Activated T-cell treated with anti-CD3 and anti-CD28 coated beads, Interleukin-2, amount 50 U/mL, for 24 hours (primary cell): Measurements from ENCODE around the gene SRRM5.
"Not testable (repeated sequence)": the region's sequence is repeated elsewhere in the genome, so short reads cannot be mapped to it uniquely, and the experiment has no call there.

Experiments
- DNase-seq: peaks from one replicate; pipeline ENCODE4 v3.0.0-alpha.2; 2020
- H3K27ac Mint-ChIP-seq: 2 replicates; pipeline ENCODE4 v1.8.0; 2020; ENCODE audit warnings: mild to moderate bottlenecking, mixed read lengths
- H3K27me3 Mint-ChIP-seq: 2 replicates; pipeline ENCODE4 v1.8.0; 2020; ENCODE audit warnings: mixed read lengths
- H3K36me3 Mint-ChIP-seq: 2 replicates; pipeline ENCODE4 v1.8.0; 2020; ENCODE audit warnings: low read depth, mixed read lengths
- H3K4me1 Mint-ChIP-seq: 2 replicates; pipeline ENCODE4 v1.8.0; 2020; ENCODE audit warnings: low read depth, mixed read lengths
- H3K4me3 Mint-ChIP-seq: 2 replicates; pipeline ENCODE4 v1.8.0; 2020; ENCODE audit warnings: mild to moderate bottlenecking, moderate library complexity, mixed read lengths
- H3K9me3 Mint-ChIP-seq: 2 replicates; pipeline ENCODE4 v1.8.0; 2020; ENCODE audit warnings: mixed read lengths

SRRM5 gene

DNA sequence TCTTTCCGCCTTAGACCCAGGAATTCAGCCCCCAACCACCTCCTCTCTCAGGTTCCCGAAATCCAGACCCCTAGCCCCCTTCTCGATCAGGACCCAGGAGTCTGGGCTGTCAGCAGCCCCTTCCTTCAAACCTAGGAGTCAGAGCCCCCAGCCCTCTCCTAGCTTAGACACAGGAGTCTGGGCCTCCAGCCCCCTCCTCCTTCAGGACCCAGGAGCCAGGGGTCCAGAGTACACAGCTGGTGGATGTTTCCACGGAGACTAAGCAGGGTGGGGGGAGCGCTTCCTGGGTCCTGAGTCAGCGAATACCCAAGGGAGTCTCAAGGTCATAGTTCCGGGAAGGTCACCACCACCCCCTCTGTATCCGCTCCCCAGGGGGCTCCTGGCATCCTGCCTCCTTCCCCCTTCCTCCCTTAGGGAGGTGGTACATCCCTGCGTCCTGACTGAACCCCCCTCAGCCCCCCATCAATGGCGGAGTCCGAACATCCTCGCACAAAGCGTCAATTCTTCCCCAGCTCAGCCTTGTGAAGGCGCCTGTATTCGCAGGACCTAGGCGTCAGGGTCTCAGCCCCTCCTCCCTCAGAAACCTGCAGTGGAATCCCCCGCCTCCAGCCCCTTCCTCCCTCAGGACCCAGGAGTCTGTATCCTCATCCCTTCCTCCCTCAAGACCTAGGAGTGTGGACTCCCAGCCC lies 23.1 kb downstream of the SRRM5 start:
- Mint-ChIP-seq H3K4me3 (no peak overlapping the region), H3K27me3 (peaks cover 36% of the 10 kb centered on the region)

DNA sequence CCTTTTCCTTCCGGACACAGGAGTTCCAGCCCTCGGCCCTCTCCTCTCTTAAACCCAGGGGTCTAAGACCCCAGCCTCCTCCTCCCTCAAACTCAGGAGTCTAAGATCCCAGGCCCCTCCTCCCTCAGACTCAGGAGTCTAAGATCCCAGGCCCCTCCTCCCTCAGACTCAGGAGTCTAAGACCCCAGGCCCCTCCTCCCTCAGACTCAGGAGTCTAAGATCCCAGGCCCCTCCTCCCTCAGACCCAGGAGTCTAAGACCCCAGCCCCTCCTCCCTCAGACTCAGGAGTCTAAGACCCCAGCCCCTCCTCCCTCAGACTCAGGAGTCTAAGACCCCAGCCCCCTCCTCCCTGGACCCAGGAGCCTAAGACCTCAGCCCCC lies 23.7 kb downstream of the SRRM5 start:
- H3K4me1 Mint-ChIP-seq, result peaks cover 14% of the 10 kb centered on the region
- not testable (repeated sequence) for H3K9me3 Mint-ChIP-seq, H3K4me3 Mint-ChIP-seq, DNase-seq, H3K27ac Mint-ChIP-seq, H3K36me3 Mint-ChIP-seq
- H3K27me3 Mint-ChIP-seq, result peaks cover 41% of the 10 kb centered on the region

More for the DNA sequence above, 23.1 kb downstream of the SRRM5 start:
- H3K4me1 Mint-ChIP-seq, result peaks cover 9% of the 10 kb centered on the region
- H3K36me3 Mint-ChIP-seq, result no peaks in the 10 kb centered on the region
- H3K9me3 Mint-ChIP-seq, result no peaks in the 10 kb centered on the region
- H3K27ac Mint-ChIP-seq, result no peak overlapping the region
- DNase-seq, result no peak

DNA sequence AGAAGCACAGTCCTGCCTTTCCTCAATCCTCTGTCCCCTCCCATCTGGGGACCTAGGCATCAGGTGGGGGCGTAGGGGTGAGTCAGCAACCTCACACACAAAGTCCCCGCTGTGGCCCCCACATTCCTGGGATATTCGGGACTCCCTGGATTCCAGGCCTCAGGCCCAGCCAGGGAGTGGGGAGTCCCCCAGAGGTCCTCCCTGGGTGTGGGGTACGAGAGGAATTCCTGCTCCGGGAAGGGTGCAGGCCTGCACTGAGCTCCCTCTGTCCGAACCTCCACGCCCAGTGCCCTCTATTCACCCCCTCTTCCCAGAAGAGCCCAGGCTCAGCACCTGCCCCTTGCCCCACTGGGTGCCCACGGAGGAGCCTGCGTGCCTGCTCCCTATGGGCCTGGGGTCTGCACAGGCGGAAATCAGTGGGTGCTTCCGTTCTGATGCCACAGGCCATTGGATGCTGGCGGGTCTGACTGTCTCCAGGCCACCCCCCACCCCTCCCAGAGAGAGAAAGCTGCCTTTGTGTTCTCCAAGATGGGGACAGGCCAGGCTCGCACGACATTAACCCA lies 24.3 kb downstream of the SRRM5 start:
- Mint-ChIP-seq H3K4me1 (peaks cover 15% of the 10 kb centered on the region), H3K9me3 (no peaks in the 10 kb centered on the region), H3K4me3 (no peak overlapping the region), H3K27me3 (peaks cover 45% of the 10 kb centered on the region), H3K27ac (no peak overlapping the region), H3K36me3 (no peaks in the 10 kb centered on the region)
- DNase-seq, result no peak

DNA sequence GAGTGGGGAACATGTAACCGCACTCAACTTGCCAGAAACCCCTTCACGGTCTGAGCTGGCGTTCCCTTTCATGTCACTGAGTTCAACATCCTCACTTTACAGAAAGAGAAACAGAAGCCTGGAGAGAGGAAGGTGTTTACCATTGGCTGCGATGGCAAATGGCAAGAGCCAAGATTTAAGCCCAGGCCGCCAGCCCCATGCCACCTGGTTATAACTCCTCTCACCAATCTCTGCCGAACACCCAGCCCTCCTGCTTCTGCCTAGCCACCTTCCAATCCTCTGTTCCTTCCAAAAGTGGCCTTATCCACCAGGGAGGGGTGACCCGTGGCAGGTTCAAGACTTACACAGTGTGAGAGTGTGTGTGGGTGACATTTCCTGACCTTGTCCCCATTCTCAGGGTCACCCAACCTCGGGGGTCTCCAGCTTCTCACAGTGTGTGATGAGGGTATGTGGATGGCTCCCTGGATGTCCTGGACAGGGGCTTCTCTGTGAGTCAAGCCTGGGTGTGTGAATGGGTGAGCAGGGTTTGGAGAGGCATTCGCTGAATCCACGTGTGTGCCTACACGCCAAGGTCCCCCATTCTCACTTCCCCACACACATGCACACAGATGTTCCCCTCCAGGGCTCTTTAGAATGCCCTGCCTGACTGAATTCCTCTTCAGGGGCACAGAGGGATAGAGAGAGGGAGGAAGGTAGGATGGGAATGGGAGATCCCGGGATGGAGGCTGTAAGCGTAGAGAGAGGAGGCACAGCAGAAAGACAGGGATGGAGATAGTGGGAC lies 26.5 kb downstream of the SRRM5 start:
- H3K27ac Mint-ChIP-seq, result no peak overlapping the region
- no peaks in the 10 kb centered on the region for H3K36me3 Mint-ChIP-seq

DNA sequence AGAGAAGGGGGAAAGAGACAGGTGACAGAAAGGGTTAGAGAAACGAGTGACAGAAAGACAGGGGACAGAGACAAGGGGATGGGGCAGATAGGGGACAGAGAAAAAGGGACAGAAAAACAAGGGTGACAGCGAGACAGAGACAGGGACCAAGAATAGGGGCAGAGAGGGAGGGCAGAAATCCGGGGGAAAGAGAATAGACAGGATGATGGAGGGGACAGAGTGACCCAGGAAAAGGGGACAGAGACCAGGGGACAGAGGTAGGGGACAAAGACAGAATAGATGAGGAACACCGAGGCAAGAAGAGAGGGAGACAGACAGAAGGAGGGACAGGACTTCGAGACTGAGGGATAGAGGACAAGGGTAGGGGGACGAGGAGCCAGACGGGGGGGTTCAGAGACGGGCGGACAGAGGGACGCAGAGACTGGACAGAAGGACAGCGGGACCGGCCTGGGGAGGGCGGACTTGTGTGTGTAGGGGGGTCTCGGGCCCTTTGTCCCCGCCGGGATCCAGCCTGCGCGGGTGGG lies 27.2 kb downstream of the SRRM5 start:
- Mint-ChIP-seq H3K4me3 (peak overlapping the region; percentile 63), H3K36me3 (no peaks in the 10 kb centered on the region), H3K27ac (peak overlapping the region; percentile 26), H3K9me3 (no peaks in the 10 kb centered on the region), H3K27me3 (peaks cover 48% of the 10 kb centered on the region), H3K4me1 (peaks cover 15% of the 10 kb centered on the region)
- no peak for DNase-seq

More for the DNA sequence above, 26.5 kb downstream of the SRRM5 start:
- Mint-ChIP-seq H3K27me3 (peaks cover 48% of the 10 kb centered on the region), H3K4me1 (peaks cover 15% of the 10 kb centered on the region), H3K4me3 (peak overlapping the region; percentile 63), H3K9me3 (no peaks in the 10 kb centered on the region)
- DNase-seq, result no peak

DNA sequence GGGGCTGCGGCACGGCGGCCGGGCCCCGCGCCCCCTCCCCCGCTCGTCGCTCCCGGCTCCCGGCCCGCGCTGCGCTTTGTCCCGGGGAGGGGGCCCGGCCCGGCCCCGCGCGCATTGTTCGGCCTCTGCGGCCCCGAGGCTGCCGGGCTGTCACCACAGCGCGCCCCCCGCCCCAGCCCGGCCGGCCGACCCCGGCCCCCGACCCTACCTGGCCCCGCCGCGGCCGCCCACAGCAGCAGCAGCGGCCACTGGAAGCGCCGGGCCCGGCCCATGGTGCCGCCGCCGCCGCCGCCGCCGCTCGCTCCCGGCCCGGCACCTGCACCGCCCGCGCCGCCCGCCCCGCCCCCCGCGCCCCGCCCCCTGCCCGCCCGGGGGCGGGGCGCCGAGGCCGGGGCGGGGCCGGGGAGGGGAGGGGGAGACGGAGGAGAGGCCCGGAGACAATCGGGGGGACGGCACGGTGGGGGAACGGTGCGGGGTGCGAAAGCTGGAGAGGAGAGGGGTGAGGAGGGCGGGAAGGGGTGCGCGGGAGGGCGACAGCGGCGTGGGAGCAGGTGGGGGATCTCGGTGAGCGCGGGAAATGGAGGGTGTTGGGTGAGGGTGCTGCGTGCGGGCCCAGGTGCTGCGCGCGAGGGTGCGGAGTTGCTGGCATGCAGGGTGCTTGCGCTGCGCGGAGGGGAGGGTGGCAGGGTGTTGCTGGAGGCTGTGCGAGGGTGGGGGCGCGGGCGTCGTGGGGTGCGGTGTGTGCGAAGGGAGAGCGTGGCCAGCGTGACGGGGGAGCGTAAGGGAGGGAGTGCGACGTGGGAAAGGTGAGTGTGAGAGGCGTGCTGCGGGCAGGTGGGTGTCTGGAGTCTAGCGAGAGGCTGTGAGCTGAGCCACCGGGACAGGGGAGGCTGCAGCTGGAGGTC lies 27.9 kb downstream of the SRRM5 start, which contains the start of gene CADM4:
Gene CADM4, minus strand, starts transcription at position 332 of the 905 bp plus-strand sequence. Its CDS starts 60 bp downstream, at position 272.
- Mint-ChIP-seq H3K27me3 (peaks cover 48% of the 10 kb centered on the region), H3K27ac (peak within 1 kb of the TSS; percentile 26), H3K36me3 (no peaks in the 10 kb centered on the region), H3K9me3 (no peaks in the 10 kb centered on the region), H3K4me3 (peak within 1 kb of the TSS; percentile 63), H3K4me1 (peaks cover 15% of the 10 kb centered on the region)
- DNase-seq, result peak; percentile 69

DNA sequence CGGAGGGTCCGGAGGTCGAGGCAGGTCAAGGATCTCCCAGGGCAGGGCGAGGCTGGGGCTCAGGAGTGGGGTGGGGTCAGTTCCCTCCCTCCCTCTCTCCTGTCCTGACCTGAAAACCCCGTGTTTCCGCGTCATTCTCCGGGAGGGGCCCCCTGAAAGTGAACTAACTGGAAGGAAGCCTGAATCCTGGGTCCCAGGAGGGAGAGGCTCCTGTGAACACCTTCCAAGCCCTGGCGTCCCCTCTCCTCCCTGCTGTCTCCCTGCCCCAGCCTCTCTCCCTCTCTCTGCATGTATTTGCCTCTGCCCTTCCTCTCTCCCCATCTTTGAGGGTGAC lies 28.5 kb downstream of the SRRM5 start:
- H3K36me3 Mint-ChIP-seq, result no peaks in the 10 kb centered on the region
- H3K27ac Mint-ChIP-seq, result no peak overlapping the region
- peaks cover 12% of the 10 kb centered on the region for H3K4me1 Mint-ChIP-seq
- no peak for DNase-seq
- H3K4me3 Mint-ChIP-seq, result peak overlapping the region; percentile 63
- peaks cover 43% of the 10 kb centered on the region for H3K27me3 Mint-ChIP-seq
- H3K9me3 Mint-ChIP-seq, result no peaks in the 10 kb centered on the region

DNA sequence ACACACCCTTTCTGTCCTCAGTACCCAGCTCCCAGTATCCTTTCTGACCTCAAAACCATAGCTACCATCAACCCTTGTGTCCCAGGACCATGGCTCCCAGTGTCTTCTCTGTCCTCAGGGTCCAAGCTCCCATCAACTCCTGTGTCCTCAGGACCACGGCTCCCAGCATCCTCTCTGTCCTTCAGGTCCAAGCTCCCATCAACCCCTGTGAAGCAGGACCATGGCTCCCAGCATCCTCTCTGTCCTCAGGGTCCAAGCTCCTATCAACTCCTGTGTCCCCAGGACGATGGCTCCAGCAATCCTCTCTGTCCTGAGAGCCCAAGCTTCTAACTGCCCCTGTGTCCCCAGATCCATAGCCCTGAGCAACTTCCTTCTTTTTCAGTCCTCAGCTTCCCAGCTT lies 29.4 kb downstream of the SRRM5 start:
- Mint-ChIP-seq H3K4me1 (peaks cover 12% of the 10 kb centered on the region), H3K4me3 (peak overlapping the region; percentile 19), H3K9me3 (no peaks in the 10 kb centered on the region), H3K36me3 (no peaks in the 10 kb centered on the region), H3K27me3 (peaks cover 40% of the 10 kb centered on the region), H3K27ac (no peak overlapping the region)
- DNase-seq, result no peak

DNA sequence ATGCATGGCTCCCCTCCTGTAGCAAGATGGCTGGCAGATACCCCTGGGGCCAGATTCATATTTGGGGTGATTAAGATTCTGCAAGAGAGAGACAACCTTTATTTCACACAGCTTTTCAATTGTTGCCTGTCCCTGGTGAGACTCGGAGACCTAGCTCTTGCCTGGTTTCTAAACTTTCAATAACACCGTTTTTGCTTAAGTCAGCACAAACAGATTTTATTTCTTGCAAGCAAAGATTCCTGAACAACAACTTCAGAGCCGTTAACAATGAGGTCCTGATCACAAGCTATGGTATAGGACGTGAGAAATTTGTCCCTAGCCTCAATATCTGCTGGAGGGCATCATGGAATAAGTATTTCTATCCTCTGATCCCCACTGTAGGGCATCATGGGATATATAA lies 30.6 kb downstream of the SRRM5 start:
- Mint-ChIP-seq H3K4me3 (no peak overlapping the region), H3K27me3 (peaks cover 31% of the 10 kb centered on the region), H3K36me3 (peaks cover 5% of the 10 kb centered on the region), H3K4me1 (peaks cover 12% of the 10 kb centered on the region), H3K9me3 (no peaks in the 10 kb centered on the region), H3K27ac (no peak overlapping the region)
- no peak for DNase-seq

DNA sequence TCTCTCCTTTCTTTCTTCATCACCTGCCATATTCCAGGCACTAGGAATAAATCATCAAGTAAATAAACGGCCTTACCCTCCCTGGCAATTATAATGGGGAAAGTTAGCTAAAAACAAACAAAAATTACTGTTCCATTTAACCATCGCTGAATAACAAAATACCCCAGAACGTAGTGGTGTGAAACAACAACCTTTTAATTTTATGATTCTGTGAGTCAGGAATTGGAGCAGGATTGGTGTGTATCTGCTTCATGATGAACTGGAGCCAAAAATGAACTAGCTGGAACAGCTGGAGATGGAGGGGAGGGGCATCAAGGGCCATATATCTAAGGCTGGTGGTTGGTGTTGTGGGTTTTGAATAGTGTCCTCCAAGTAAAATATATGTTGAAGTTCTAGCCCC lies 31.4 kb downstream of the SRRM5 start:
- H3K27ac Mint-ChIP-seq, result no peak overlapping the region
- H3K36me3 Mint-ChIP-seq, result peaks cover 5% of the 10 kb centered on the region
- H3K4me3 Mint-ChIP-seq, result no peak overlapping the region
- no peak for DNase-seq
- H3K4me1 Mint-ChIP-seq, result peaks cover 12% of the 10 kb centered on the region
- H3K27me3 Mint-ChIP-seq, result peaks cover 23% of the 10 kb centered on the region
- no peaks in the 10 kb centered on the region for H3K9me3 Mint-ChIP-seq

DNA sequence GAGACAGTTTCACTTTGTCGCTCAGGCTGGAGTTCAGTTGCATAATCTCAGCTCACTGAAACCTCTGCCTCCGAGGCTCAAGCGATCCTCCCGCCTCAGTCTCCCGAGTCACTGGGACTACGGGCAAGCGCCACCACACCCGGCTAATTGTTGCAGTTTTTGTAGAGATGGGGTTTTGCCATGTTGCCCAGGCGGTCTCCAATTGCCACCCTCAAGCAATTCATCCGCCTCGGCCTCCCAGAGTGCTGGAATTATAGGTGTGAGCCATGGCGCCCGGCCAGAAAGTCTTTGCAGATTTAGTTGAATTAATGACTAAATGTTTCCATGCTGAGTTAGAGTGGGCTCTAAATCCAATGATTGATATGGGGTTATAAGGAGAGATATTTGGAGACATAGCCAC lies 32.3 kb downstream of the SRRM5 start:
- DNase-seq, result no peak
- Mint-ChIP-seq H3K36me3 (peaks cover 9% of the 10 kb centered on the region), H3K27me3 (peaks cover 14% of the 10 kb centered on the region), H3K27ac (no peak overlapping the region), H3K4me3 (no peak overlapping the region), H3K4me1 (peaks cover 8% of the 10 kb centered on the region), H3K9me3 (no peaks in the 10 kb centered on the region)

DNA sequence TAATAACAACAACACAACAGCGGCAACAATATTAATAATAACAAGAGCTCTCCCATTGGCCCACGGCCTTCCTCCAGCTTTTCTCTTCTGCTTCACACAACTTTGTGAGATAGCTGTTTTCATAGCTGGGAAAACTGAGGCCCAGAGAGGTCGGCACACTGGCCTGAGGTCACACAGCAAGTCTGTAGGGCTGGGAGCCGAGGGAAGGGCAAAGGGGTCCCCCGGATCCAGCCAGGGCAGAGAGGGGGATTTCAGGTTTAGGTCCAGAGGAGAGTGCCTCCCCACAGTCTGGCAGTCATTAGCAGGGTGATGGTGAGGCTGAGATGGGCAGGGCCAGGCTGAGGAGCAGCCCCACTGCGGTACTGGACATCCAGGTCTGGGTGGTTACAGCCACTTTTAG lies 36.7 kb downstream of the SRRM5 start:
- H3K27ac Mint-ChIP-seq, result no peak overlapping the region
- H3K4me3 Mint-ChIP-seq, result no peak overlapping the region
- no peak for DNase-seq
- H3K36me3 Mint-ChIP-seq, result peaks cover 18% of the 10 kb centered on the region
- H3K27me3 Mint-ChIP-seq, result no peaks in the 10 kb centered on the region
- H3K9me3 Mint-ChIP-seq, result no peaks in the 10 kb centered on the region
- H3K4me1 Mint-ChIP-seq, result no peaks in the 10 kb centered on the region

DNA sequence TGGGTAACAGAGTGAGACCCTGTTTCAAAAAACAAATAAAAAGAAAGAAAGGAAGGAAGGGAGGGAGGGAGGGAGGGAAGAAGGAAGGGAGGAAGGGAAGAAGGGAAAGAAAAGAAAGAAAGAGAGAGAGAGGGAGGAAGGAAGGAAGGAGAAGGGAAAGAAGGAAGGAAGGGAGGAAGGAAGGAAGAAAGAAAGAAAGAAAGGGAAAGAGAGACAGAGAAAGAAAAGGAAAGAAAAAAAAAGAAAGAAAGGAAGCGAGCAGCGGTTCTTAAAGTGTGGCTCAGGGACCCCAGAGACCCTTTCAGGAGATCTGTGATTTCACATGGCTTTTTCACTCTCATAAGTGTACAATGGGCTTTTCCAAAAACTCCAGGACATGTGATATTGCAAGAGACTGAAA lies 37.6 kb downstream of the SRRM5 start:
- Mint-ChIP-seq H3K4me3 (no peak overlapping the region), H3K36me3 (peaks cover 22% of the 10 kb centered on the region), H3K9me3 (no peaks in the 10 kb centered on the region), H3K27ac (no peak overlapping the region), H3K4me1 (no peaks in the 10 kb centered on the region), H3K27me3 (no peaks in the 10 kb centered on the region)
- no peak for DNase-seq

DNA sequence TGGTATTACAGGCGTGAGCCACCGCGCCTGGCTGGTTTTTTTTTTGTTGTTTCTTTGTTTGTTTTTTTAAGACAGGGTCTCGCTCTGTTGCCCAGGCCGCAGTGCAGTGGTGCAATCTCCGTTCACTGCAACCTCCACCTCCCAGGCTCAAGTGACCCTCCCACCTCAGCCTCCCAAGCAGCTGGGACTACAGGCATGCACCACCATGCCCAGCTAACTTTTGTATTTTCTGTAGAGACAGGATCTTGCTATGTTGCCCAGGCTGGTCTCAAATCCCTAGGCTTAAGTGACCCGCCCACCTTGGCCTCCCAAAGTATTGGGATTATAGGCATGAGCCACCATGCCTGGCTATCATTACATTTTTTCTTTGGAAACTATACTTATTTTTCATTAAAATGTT lies 38.4 kb downstream of the SRRM5 start:
- not testable (repeated sequence) for H3K9me3 Mint-ChIP-seq, H3K27ac Mint-ChIP-seq

More for the DNA sequence above, 38.4 kb downstream of the SRRM5 start:
- peaks cover 27% of the 10 kb centered on the region for H3K36me3 Mint-ChIP-seq
- not testable (repeated sequence) for H3K27me3 Mint-ChIP-seq, H3K4me1 Mint-ChIP-seq, DNase-seq, H3K4me3 Mint-ChIP-seq
